ENCODE results near the gene KIAA0513. TPM values are rescaled to one million over a fixed set of nuclear protein-coding genes. Genes with fewer than 3 reads are reported as not detected.

The KIAA0513 gene
- total RNA-seq, 1 donor from 2014 or later, result 131 TPM

DNA sequence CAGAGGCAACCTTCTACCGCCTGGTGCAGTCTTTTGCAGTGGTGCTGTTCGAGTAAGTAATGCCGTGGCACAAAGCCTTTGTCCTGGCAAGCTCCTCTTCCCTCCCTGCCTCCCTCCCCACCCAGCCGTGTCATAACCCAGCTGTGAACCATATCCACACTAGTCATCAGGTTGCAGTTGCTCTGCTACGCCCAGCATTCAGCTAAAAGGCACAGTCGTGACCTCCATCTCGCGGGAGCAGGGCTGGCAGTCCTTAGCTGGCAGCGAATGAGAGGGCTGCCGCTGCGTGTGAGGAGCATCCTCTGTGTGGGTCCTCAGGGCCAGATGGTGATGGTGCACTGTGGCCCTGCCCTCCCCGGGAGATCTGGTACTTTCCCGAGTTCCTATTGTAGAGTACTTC, 45.4 kb downstream of the KIAA0513 start:
- intact Hi-C loops (cut with DNase I), result loop anchor here (10.0 kb wide), 1 partner anchor 318 kb away; no protein-coding TSS in a partner anchor
- no peak overlapping the region for H3K27ac ChIP-seq
- TF ChIP-seq, protein P1, sequence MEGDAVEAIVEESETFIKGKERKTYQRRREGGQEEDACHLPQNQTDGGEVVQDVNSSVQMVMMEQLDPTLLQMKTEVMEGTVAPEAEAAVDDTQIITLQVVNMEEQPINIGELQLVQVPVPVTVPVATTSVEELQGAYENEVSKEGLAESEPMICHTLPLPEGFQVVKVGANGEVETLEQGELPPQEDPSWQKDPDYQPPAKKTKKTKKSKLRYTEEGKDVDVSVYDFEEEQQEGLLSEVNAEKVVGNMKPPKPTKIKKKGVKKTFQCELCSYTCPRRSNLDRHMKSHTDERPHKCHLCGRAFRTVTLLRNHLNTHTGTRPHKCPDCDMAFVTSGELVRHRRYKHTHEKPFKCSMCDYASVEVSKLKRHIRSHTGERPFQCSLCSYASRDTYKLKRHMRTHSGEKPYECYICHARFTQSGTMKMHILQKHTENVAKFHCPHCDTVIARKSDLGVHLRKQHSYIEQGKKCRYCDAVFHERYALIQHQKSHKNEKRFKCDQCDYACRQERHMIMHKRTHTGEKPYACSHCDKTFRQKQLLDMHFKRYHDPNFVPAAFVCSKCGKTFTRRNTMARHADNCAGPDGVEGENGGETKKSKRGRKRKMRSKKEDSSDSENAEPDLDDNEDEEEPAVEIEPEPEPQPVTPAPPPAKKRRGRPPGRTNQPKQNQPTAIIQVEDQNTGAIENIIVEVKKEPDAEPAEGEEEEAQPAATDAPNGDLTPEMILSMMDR (IDR thresholded peaks at IDR 0.05), result no peak
- no peak for DNase-seq (ENCODE audit: low spot score in 2 of 2)
- no peaks in the 10 kb centered on the region for H3K4me1 ChIP-seq
- H3K4me3 ChIP-seq, result no peak overlapping the region
- H3K27me3 ChIP-seq, result no peaks in the 10 kb centered on the region
- no peaks in the 10 kb centered on the region for H3K9me3 ChIP-seq
- peaks cover 22 to 58% of the 10 kb centered on the region in 2 donors for H3K36me3 ChIP-seq

DNA sequence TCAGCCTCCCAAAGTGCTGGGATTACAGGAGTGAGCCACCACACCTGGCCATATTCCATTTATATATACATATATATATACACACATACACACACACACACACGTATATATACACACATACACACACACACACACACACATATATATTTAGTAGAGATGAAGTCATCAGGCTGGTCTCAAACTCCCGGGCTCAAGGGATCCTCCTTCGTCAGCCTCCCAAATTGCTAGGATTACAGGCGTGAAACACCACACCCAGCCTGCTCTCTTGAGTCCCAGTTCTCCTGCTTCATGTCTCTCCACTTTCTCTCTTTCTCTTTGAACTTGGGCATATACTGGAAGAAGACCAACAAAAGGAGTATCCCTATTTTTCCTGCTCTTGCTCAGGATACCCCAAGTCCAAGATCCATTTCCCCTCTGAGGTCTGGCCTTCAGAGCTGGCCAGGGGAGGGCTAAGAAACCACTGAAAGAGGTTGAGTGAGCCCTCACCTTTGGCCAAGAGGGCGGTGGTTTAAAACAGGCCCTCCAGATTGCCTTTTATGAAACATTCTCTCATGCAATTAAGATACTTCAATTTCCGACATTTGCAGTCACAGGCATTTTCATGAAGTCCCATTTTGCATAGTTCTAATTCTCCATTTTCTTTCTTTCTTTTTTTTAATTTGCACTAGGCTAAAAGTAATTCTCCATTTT, 46.8 kb downstream of the KIAA0513 start:
- TF ChIP-seq, protein P1 (IDR thresholded peaks at IDR 0.05), result no peak
- Histone ChIP-seq H3K4me1 (no peaks in the 10 kb centered on the region), H3K27ac (no peak overlapping the region), H3K27me3 (no peaks in the 10 kb centered on the region), H3K36me3 (peaks cover 27 to 64% of the 10 kb centered on the region in 2 donors), H3K4me3 (no peak overlapping the region), H3K9me3 (no peaks in the 10 kb centered on the region)
- DNase-seq (ENCODE audit: low spot score in 2 of 2), result no peak
- intact Hi-C loops (cut with DNase I), result loop anchor here (10.0 kb wide), 1 partner anchor 320 kb away; no protein-coding TSS in a partner anchor

DNA sequence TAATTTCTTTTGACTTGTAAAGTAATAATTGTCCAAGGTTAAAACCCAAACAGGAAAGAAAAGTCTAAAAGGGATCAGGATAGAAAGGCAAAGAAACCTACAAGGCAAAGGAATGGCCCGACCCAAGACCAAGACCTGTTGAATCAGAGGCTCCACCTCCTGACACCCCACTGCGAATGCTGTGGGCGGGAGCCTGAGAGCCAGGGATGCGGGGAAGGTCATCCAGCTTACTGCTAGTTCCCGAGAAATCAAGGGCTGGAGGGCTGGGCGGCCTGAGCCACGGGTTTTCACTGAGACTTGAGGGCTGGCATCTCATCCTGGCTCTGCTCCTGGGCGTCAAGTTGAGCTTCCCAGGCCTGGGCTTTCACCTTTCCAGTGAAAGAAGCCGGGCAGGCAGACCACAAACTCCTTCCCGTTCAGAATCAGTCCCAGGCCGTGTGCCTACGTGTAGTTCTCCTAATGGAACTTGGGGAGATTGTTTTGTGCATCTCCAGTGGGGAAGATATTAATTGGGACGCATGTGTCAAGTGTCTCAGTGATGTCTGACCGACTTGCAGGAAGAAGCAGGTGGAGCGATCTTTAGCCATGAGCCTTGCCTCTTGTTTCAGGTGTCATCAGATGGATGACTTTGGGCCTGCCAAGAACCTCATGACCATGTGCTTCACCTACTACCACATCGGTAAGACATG, 47.8 kb downstream of the KIAA0513 start:
- H3K4me1 ChIP-seq, result no peaks in the 10 kb centered on the region
- H3K4me3 ChIP-seq, result no peak overlapping the region
- no peak overlapping the region for H3K27ac ChIP-seq
- peaks cover 24 to 68% of the 10 kb centered on the region in 2 donors for H3K36me3 ChIP-seq
- TF ChIP-seq, protein P1 (IDR thresholded peaks at IDR 0.05), result no peak
- no peak for DNase-seq (ENCODE audit: low spot score in 2 of 2)
- intact Hi-C loops (cut with DNase I), result loop anchor here (10.0 kb wide), 1 partner anchor 321 kb away; no protein-coding TSS in a partner anchor
- H3K27me3 ChIP-seq, result no peaks in the 10 kb centered on the region
- H3K9me3 ChIP-seq, result no peaks in the 10 kb centered on the region

DNA sequence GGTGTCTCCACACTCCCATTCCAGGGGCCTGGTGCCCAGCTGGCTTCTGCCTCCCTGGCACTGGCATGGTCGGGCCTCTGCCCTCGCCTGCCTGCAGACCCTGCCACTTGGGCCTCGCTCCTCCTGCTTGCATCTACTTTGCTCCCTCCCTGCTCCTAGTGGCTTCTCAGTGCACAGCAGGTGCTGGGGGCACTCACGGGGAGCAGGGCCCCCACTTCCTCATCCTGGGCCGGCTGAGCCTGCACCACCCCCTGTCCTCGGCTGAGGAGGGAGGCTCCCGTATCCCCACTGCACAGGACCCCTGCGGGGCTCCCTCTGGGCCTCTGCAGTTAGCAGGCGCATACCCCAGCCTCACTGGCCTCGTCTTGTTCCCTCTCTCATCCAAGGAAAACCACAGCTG, 49.4 kb downstream of the KIAA0513 start:
- H3K27me3 ChIP-seq, result no peaks in the 10 kb centered on the region
- TF ChIP-seq, protein P1 (IDR thresholded peaks at IDR 0.05), result no peak
- no peaks in the 10 kb centered on the region for H3K9me3 ChIP-seq
- intact Hi-C loops (cut with DNase I), result loop anchor here (10.0 kb wide), 1 partner anchor 322 kb away; no protein-coding TSS in a partner anchor
- no peaks in the 10 kb centered on the region for H3K4me1 ChIP-seq
- no peak for DNase-seq (ENCODE audit: low spot score in 2 of 2)
- H3K36me3 ChIP-seq, result peaks cover 24 to 65% of the 10 kb centered on the region in 2 donors
- H3K27ac ChIP-seq, result no peak overlapping the region
- no peak overlapping the region for H3K4me3 ChIP-seq

DNA sequence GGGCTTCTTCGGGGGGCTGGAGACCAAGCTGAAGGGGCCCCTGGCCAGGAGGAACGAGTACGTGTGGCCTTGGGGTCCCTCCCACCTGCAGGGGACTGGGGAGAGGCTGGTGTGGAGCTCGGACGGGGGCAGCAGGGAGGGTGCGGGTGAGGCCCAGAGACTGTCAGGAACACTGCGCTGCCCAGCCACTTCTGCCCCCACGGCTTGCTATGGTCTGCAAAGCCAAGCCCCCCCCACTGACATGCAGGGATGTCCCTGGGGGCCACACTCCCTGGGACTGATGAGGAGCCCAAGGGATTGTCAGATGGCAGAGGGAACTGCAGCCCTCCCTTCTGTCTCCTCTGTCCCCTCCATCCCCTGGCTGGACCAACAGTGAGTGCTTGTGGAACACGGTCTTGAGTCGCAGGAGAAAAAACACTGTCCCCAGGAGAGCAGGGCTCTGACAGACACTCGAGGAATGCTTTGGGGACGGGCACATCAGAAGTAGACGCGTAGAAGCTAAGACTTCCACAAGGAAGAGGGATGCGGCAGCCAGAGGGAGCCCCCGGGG, 50.1 kb downstream of the KIAA0513 start:
- no peak for DNase-seq (ENCODE audit: low spot score in 2 of 2)
- Histone ChIP-seq H3K4me1 (no peaks in the 10 kb centered on the region), H3K36me3 (peaks cover 22 to 60% of the 10 kb centered on the region in 2 donors), H3K27me3 (no peaks in the 10 kb centered on the region), H3K4me3 (no peak overlapping the region), H3K27ac (no peak overlapping the region), H3K9me3 (no peaks in the 10 kb centered on the region)
- intact Hi-C loops (cut with DNase I), result loop anchor here (10.0 kb wide), 1 partner anchor 323 kb away; no protein-coding TSS in a partner anchor
- TF ChIP-seq, protein P1 (IDR thresholded peaks at IDR 0.05), result no peak

Measured in ascending aorta (tissue), 2 donors.